HuH-7.5 (cell line): ENCODE results near the gene PKD1L1.
A peak's percentile ranks its signal among the peaks of the same experiment; 100 is the strongest.
"Not testable (repeated sequence)": the region's sequence is repeated elsewhere in the genome, so short reads cannot be mapped to it uniquely, and the experiment has no call there.

Source experiments
- DNase-seq: peaks from one replicate; pipeline ENCODE4 v3.0.0; 2011; ENCODE audit warnings: low spot score

The PKD1L1 gene

GRCh38 chr7:47948141-47948790, at the start of gene PKD1L1:
Gene PKD1L1 (minus strand): TSS chr7:47948466. CDS start chr7:47948440, 26 bp downstream.
- no peak for DNase-seq

DNA sequence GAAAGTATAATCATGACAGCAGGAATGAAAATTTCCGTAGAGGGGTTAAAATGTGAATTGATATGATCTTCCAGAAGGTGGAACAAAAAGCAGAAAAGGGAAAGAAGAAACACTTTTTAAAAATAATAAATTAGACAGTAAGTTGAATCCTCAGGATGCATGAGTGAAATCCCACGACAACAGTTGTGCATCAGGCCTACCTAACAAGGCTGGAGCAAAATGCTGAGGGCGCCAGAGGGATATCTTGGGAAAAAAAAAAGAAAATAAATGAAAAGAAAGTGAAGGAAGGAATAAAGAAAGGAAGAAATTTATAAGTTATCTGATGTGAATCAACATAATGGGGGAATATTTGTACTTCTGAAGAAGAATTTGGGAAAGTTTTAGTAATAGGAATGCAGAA, 44.2 kb upstream of the PKD1L1 start:
- no peak for DNase-seq

DNA sequence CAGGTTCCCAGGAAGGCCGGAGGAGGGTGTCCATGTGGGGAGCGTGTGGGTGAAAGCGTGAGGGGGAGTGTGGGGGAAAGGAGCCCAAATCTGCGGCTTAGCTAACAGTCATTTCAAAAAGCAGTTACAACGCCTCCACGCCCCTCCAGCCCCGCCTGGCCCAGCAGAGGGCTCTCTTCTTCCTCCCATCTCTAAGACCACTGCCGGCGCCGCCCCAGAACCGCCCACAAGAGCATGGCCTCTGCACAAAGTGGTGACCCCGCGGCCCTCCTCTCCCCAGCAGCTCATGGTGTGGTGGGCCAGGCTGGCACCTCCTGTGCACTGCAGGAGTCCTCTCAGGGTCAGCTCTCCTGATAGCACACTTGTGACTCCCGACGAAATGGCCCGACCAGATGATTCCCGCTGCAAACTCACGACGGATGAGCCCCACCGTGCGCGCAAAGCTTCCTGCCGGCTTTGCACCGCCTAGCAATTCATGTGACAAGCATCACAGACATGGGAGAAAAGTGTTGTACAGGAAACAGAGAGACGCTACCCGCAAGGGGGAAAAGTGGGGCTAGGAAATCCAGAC, 43.6 kb upstream of the PKD1L1 start:
- peak; percentile 58 for DNase-seq

DNA sequence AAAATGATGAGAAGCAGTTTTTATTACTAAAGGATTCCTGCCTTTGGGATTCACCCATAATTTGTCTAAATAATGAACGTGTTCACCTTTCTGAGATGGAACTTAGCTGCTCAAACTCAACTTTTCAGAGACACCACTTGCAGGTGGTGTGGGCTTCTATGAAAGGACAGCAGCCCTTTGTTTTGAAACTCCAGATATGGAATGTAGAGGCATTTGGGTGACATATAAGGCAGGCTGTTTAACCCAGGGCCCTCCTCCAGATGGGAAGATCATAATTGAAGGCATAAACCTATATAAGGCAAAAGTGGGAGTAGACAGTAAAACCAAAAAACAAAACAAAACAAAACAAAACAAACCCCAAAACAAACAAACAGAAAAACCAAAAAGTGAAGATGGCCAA, 43.0 kb upstream of the PKD1L1 start:
- no peak for DNase-seq

DNA sequence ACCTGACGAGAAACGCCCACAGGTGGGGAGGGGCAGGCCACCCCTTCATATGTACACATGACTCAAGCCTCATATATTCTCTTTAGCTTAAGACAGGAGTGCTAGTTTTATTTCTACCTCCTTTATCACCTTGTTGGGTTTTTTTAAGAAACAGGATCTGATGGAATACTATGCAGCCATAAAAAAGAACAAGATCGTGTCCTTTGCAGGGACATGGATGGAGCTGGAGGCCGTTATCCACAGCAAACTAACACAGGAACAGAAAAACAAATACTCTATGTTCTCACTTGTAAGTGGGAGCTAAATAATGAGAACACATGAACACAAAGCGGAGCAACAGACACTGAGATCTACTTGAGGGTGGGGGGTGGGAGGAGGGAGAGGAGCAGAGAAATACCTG, 42.3 kb upstream of the PKD1L1 start:
- DNase-seq = no peak

- DNase-seq = not testable (repeated sequence)
Observed at GRCh38 chr7:47989607-47990400, 41.5 kb upstream of the PKD1L1 start.

GRCh38 chr7:47988496-47989386, 40.5 kb upstream of the PKD1L1 start:
- peak; percentile 27 for DNase-seq

DNA sequence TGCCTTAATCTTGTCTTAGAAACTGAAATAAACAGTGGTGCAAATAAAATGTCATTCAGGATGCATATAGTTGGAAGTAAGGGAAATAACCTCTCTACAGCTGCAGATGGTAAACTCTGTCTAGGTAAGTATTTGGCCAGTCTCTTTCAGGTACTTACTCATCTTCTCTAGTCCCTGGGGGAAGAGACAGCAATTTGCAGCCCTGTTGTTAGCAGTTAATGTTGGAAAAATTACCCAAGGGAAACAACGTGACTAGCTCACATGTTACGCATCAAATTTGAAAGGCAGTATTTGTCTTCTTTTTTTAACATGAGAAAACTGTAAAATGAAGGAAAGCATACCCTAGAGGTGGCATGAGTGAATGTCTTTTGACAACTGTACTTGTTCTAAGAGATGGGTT, 34.3 kb upstream of the PKD1L1 start:
- DNase-seq = no peak

- not testable (repeated sequence) for DNase-seq
Observed at GRCh38 chr7:47980648-47981047, 32.4 kb upstream of the PKD1L1 start.

DNA sequence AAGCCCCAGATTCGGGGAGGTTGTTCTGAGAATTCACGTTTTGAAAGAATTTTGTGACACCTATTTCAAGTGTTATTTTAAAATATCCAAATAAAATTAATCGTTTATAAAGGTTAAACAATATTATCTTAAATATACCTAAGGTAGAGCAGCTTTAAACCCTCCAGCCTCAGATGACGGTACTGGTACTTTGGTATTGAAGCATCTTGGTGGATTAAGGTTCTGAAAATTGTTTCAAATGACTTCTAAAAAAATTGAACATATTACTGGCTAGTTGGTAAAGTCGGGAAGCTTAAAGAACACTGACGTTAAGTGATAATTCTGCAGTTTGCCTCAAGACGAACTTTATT, 31.5 kb upstream of the PKD1L1 start:
- no peak for DNase-seq

DNA sequence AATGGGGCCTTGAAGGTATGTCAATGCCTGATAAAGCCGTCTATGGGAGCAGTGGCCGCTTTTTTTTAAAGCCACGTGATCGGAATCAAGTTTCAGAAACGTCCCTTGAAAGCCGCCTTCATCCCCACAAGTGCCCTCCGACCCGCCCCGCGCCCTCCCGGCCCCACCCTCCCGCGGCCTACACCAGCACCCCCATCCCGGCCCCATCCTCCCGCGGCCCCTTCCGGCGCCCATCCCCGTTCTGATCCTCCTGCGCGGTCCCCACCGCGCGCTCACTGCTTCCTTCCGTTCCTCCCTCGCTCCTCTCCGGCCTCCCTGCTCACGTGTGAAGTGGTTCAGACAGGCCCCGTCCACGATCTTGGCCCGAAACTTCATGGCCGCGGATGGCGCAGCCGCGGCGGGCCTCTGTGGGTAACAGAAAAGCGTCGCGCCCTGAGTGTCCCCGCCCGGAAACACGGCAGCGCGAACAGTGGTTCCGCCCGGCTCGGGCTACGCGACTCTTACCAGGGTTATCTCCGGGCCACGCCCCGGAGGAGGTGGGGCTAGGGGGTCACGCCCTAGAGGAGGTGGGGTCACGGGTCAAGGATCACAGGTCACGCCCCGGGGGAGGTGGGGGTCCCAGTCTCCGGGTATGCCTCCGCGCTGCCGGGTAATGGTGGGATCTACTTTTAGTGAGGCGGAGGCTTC, 31.0 kb upstream of the PKD1L1 start, which contains the start of gene HUS1:
Gene HUS1 (minus strand): TSS at position 471 of the 687 bp plus-strand sequence. CDS start 96 bp downstream, at position 375.
- DNase-seq = peak; percentile 80

- no peak for DNase-seq
Observed at GRCh38 chr7:47978790-47979144, 30.5 kb upstream of the PKD1L1 start.

DNA sequence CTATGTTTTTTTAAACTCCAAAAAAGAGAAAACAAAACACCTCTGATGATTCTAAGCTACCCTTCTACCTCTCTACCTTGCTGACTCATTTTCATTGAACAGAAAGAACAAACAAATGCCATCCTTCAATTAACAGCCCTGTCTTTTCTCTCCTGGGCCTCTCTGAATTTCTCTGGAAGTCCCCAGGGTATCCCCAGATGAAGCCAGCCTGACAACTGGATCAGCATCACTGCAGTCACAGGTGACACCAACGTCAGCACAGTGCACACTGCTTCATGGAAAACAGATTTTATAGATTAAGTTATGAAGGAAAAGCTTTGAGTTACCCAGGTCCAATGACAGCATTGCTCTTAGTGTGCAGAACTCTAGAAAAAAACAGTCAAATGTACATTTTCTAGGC, 25.5 kb upstream of the PKD1L1 start:
- DNase-seq = no peak

- no peak for DNase-seq
Observed at GRCh38 chr7:47970761-47971160, 22.5 kb upstream of the PKD1L1 start.

DNA sequence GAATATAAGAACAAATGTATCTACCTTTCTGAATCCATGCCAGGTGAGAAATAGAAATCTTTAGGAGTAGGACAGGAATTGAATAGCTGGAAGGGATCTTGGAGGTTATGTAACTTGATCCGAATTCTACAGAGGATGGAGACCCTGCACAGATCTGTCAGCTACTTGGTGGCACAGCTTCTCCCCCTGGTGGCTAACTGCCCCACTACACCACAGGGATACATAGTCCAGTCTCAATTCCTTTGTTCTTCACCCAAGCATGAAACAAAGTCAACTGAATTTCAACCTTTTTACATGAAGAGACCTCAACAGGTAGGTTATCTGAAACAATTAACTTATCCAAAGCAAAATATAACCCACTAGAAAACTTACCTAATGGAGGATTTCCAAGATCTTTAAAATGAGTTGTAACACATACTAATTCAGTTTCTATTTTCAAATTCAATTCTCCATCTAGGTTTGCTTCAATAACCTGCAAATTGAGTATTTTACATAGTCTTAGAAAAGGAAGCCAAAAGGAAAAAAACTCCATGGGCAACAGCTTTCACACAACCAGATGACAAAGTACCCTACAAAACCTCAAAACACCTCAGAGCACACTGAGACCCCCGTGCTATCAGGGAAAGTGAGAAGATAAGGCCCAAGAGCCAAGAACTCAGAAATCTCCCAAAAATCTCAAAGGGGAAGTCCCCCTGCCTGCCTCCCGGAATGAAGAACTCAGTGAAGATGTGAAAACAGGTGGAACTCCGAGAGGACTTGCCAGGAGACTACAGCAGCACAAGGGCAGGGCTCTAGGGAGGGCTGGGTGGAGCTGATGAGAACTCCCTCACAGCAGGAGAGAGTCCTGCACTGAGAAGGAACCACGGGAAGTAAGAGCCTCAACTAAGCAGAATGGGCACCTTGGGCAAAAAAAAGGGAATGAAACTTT, 20.8 kb upstream of the PKD1L1 start:
- peak; percentile 82 for DNase-seq

- no peak for DNase-seq
Observed at GRCh38 chr7:47967708-47968107, 19.4 kb upstream of the PKD1L1 start.

DNA sequence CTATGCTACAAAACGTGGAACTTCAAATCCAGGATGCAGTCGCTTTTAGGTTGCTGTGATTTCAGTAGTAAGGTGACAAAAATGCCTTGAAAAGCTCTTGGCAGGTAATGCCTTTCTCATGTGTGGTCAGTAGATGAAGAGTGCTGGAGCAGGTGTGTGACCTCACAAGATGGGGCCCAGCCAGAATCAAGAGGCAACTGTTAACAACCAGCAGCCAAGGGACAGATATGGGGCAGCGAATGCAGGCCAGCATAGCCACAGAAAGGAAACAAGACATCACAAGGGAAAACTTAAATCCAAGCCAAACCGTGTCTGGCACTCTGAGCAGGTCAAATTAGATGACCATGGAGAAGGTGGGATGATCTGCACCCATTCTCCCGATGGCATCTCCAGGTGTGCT, 18.9 kb upstream of the PKD1L1 start:
- DNase-seq = no peak

DNA sequence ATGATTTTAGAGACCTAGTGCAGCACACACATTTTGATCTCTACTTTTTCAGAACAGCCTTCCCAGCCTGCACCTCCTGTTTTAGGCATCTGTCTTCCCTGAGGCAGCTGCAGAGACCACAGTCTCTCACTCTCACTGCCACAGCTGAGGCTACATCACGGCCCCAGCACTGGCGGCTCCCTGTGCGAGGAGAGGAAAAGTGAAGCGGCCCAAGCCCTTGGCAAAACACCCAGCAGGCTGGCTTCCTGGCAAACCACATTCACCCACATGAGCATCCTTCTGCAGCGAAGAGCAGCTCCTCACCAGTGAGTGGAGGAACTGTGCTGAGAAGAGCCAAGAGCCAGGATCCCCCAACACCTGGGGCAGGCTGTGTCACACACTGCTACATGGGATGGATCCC, 17.2 kb upstream of the PKD1L1 start:
- no peak for DNase-seq

- no peak for DNase-seq
Observed at GRCh38 chr7:47962262-47962661, 14.0 kb upstream of the PKD1L1 start.

DNA sequence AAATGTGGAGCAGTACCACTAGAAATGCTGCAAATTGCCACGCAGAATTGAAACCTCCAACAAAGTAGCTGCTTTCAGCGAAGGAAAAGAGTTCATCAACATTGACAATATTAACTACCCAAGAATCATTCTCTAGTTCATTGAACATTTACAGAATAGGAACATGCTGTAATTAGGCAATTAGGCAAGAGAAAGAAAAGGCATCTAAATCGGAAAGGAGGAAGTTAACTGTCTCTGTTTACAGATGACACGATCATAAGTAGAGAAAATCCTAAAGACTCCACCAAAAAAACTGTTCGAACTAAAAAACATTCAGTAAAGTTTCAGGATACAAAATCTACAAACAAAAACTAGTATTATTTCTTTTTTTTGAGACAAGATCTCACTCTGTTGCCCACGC, 8.9 kb upstream of the PKD1L1 start:
- no peak for DNase-seq

GRCh38 chr7:47956220-47956619, 8.0 kb upstream of the PKD1L1 start:
- DNase-seq = no peak
